Retina (tissue), 1 donor: ENCODE measurements around the gene ABHD3.
"Not testable (repeated sequence)": the region's sequence is repeated elsewhere in the genome, so short reads cannot be mapped to it uniquely, and the experiment has no call there.

Experiments
- DNase-seq: peaks from one replicate; pipeline ENCODE4 v3.0.0-alpha.2; 2016

ABHD3 gene

GRCh38 chr18:21704603-21705364, at the start of gene ABHD3:
Gene ABHD3, minus strand, starts transcription at chr18:21704774. Its CDS starts 109 bp downstream, at chr18:21704665.
- peak; percentile 93 for DNase-seq

- DNase-seq: no peak
Measured at GRCh38 chr18:21747764-21748693, 43.5 kb upstream of the ABHD3 start.

GRCh38 chr18:21747268-21747667, 42.7 kb upstream of the ABHD3 start:
- no peak for DNase-seq

GRCh38 chr18:21745231-21745630, 40.7 kb upstream of the ABHD3 start:
- DNase-seq: no peak

- no peak for DNase-seq
Measured at GRCh38 chr18:21743166-21743832, 38.7 kb upstream of the ABHD3 start.

- DNase-seq: no peak
Measured at GRCh38 chr18:21742315-21742687, 37.7 kb upstream of the ABHD3 start.

GRCh38 chr18:21741562-21742314, 37.2 kb upstream of the ABHD3 start:
- DNase-seq: peak; percentile 80

- no peak for DNase-seq
Measured at GRCh38 chr18:21741312-21741561, 36.7 kb upstream of the ABHD3 start.

GRCh38 chr18:21740538-21741311, 36.2 kb upstream of the ABHD3 start, which contains the start of gene MIB1:
Gene MIB1, plus strand, starts transcription at chr18:21740792. Its CDS starts 792 bp downstream, at chr18:21741584.
- peak; percentile 99 for DNase-seq

GRCh38 chr18:21739604-21740537, 35.3 kb upstream of the ABHD3 start:
- no peak for DNase-seq

GRCh38 chr18:21736926-21737325, 32.4 kb upstream of the ABHD3 start:
- not testable (repeated sequence) for DNase-seq

- no peak for DNase-seq
Measured at GRCh38 chr18:21735452-21736015, 31.0 kb upstream of the ABHD3 start.

- no peak for DNase-seq
Measured at GRCh38 chr18:21733011-21733410, 28.4 kb upstream of the ABHD3 start.

GRCh38 chr18:21727702-21728101, 23.1 kb upstream of the ABHD3 start:
- DNase-seq: no peak

GRCh38 chr18:21725201-21725600, 20.6 kb upstream of the ABHD3 start:
- no peak for DNase-seq

GRCh38 chr18:21722687-21723086, 18.1 kb upstream of the ABHD3 start:
- DNase-seq: no peak

GRCh38 chr18:21714474-21714873, 9.9 kb upstream of the ABHD3 start:
- DNase-seq: no peak

GRCh38 chr18:21707130-21707529, 2.6 kb upstream of the ABHD3 start:
- not testable (repeated sequence) for DNase-seq

- DNase-seq: no peak
Measured at GRCh38 chr18:21706386-21706865, 1.9 kb upstream of the ABHD3 start.

- DNase-seq: peak; percentile 66
Measured at GRCh38 chr18:21703241-21703820, 1.2 kb downstream of the ABHD3 start.
